T-helper 9 cell (primary cell): ENCODE data around the gene RPL7L1.
"Not testable (repeated sequence)": the region's sequence is repeated elsewhere in the genome, so short reads cannot be mapped to it uniquely, and the experiment has no call there.

Source experiments
- DNase-seq: peaks from one replicate; pipeline ENCODE4 v3.0.0-alpha.2; 2020

RPL7L1 gene

GRCh38 chr6:42894041-42894828 is 14.8 kb downstream of the RPL7L1 start:
- not testable (repeated sequence) for DNase-seq

- no peak for DNase-seq
Measured at GRCh38 chr6:42896178-42896719, 16.8 kb downstream of the RPL7L1 start.

GRCh38 chr6:42898891-42899361 is 19.5 kb downstream of the RPL7L1 start:
- peak; percentile 63 for DNase-seq

GRCh38 chr6:42899871-42900270 is 20.5 kb downstream of the RPL7L1 start:
- DNase-seq, result no peak

- peak; percentile 42 for DNase-seq
Measured at GRCh38 chr6:42901538-42901957, 22.1 kb downstream of the RPL7L1 start.

- not testable (repeated sequence) for DNase-seq
Measured at GRCh38 chr6:42902429-42903263, 23.2 kb downstream of the RPL7L1 start.

- DNase-seq, result no peak
Measured at GRCh38 chr6:42904467-42904866, 25.1 kb downstream of the RPL7L1 start.

GRCh38 chr6:42907336-42907735 is 27.9 kb downstream of the RPL7L1 start:
- no peak for DNase-seq

GRCh38 chr6:42909835-42910234 is 30.4 kb downstream of the RPL7L1 start:
- DNase-seq, result no peak

GRCh38 chr6:42911171-42912021 is 32.0 kb downstream of the RPL7L1 start:
- no peak for DNase-seq

GRCh38 chr6:42914546-42914945 is 35.1 kb downstream of the RPL7L1 start:
- no peak for DNase-seq

- DNase-seq, result no peak
Measured at GRCh38 chr6:42915732-42916131, 36.3 kb downstream of the RPL7L1 start, which contains the start of gene PTCRA. TSS of gene PTCRA (plus strand) at chr6:42916053. CDS start at chr6:42916070, 17 bp downstream.

GRCh38 chr6:42916288-42916687 is 36.9 kb downstream of the RPL7L1 start:
- DNase-seq, result no peak

GRCh38 chr6:42921801-42922200 is 42.4 kb downstream of the RPL7L1 start:
- no peak for DNase-seq

GRCh38 chr6:42923666-42924065 is 44.2 kb downstream of the RPL7L1 start:
- no peak for DNase-seq

- no peak for DNase-seq
Measured at GRCh38 chr6:42925248-42925857, 45.9 kb downstream of the RPL7L1 start.

- DNase-seq, result peak; percentile 89
Measured at GRCh38 chr6:42928986-42929820, 49.8 kb downstream of the RPL7L1 start, which contains the start of gene CNPY3. TSS of gene CNPY3 (plus strand) at chr6:42929480. CDS start at chr6:42929571, 91 bp downstream.

GRCh38 chr6:42929821-42930360 is 50.5 kb downstream of the RPL7L1 start:
- peak; percentile 30 for DNase-seq

- no peak for DNase-seq
Measured at GRCh38 chr6:42932412-42932811, 53.0 kb downstream of the RPL7L1 start.

- no peak for DNase-seq
Measured at GRCh38 chr6:42933205-42933604, 53.8 kb downstream of the RPL7L1 start.
